ENCODE results near the gene AQP6.

Gene AQP6

GRCh38 chr12:49956663-49957569, 15.8 kb upstream of the AQP6 start:
- FAIRE-seq = no peak

- no peak for FAIRE-seq
Measured at GRCh38 chr12:49957570-49957967, 15.2 kb upstream of the AQP6 start.

- no peak for FAIRE-seq
Measured at GRCh38 chr12:49959685-49960473, 12.9 kb upstream of the AQP6 start.

GRCh38 chr12:49960474-49961110, 12.2 kb upstream of the AQP6 start:
- FAIRE-seq = no peak

GRCh38 chr12:49961111-49961922, 11.4 kb upstream of the AQP6 start, which contains the start of gene AQP5:
TSS of gene AQP5 (plus strand) at chr12:49961872. CDS start at chr12:49962018, 146 bp downstream.
- FAIRE-seq = no peak

- FAIRE-seq = no peak
Measured at GRCh38 chr12:49961993-49962764, 10.6 kb upstream of the AQP6 start.

- FAIRE-seq = no peak
Measured at GRCh38 chr12:49962861-49963765, 9.6 kb upstream of the AQP6 start.

DNA sequence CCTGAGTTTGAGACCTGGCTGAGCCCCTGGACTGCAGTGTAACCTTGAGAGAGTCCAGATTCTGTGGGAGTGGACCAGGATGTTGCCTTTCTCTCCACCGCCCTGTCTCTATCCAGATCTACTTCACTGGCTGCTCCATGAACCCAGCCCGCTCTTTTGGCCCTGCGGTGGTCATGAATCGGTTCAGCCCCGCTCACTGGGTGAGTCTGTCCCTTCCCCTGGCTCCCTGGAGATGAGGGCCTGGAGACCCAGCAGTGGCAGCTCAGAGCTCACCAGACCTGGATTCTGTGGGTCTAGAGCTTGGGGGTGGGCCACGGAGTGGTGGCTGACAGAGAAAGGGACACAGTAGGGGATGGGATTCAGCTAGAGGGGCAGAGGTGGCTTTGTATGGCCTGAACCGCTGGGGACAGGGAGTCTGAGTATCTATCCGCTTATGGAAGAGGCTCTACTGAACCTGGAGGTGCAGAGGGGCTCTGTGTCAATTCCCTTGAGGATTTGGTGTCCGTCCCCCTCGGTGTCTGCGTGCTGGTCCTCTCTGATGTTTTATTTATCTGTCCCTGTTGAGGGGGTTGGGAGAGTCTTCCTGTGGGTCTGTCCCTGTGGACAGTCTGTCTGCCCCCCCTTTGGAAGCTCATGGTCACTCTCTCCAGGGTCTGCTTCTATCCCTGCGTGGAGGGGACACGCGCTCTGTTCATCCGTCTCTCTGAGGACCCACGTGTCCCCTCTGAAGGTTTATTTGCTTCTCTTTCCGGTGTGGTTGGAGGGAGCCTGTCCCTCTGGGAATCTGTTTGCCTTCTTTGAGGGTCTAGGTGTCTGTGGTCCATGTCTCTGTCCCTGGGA, 8.6 kb upstream of the AQP6 start:
- no peak for FAIRE-seq

DNA sequence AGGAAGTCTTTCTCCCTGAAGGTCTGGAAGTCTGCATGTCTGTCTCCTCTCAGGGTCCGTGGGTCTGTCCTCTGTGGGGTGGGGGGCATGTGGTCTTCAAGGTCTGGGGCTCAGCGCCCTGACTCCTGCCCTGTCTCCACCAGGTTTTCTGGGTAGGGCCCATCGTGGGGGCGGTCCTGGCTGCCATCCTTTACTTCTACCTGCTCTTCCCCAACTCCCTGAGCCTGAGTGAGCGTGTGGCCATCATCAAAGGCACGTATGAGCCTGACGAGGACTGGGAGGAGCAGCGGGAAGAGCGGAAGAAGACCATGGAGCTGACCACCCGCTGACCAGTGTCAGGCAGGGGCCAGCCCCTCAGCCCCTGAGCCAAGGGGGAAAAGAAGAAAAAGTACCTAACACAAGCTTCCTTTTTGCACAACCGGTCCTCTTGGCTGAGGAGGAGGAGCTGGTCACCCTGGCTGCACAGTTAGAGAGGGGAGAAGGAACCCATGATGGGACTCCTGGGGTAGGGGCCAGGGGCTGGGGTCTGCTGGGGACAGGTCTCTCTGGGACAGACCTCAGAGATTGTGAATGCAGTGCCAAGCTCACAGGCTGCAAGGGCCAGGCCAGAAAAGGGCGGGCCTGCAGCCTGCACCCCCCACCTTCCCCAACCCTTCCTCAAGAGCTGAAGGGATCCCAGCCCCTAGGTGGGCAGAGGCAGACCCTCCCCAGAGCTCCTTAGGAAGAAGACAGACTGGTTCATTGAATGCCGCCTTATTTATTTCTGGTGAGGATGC, 7.7 kb upstream of the AQP6 start:
- FAIRE-seq = no peak

DNA sequence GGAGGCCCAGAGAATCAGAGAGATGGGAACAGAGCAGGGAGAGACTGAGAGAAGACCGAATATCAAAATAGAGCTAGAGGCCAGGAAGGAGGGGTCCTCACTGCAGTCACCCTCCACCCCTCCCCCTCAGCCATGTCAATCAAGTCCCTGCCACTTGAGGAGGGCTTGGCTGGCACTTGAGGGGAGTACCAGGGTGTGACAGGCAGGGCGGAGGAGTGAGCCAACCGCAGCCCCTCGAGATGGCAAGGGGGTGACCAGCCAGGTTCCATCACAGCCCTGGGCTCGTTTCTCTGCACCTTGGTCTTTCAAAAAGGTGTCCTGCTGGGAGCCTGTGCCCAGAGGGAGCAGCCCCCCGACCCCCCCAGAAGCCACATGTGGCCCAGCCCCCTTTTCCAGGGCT, 6.9 kb upstream of the AQP6 start:
- no peak for FAIRE-seq

DNA sequence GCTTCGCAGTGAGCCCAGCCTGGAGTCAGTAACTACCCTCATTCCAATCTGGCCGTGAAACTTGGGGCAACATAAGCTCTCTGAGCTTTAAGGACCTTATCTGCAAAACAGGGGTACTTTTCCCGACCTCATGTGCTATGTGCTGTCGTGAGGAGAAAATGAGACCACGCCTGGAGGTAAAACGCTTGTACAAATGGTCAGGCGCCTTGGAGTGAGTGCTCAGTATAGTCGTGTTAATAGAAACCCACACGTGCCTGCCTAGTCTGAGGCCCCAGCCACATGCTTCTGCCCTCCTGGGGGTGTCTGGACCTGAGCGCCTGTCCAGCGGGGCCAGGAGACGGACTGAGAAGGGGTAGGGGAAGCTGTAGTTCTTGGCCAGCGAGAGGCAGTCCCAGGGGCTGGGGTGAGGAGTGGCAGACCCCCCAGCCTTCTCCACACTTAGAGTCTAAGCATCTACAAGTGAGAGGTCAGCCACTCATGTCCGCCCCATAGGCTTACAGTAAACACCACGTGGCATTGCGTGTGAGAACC, 6.2 kb upstream of the AQP6 start:
- no peak for FAIRE-seq

GRCh38 chr12:49967042-49967776, 5.5 kb upstream of the AQP6 start:
- no peak for FAIRE-seq

DNA sequence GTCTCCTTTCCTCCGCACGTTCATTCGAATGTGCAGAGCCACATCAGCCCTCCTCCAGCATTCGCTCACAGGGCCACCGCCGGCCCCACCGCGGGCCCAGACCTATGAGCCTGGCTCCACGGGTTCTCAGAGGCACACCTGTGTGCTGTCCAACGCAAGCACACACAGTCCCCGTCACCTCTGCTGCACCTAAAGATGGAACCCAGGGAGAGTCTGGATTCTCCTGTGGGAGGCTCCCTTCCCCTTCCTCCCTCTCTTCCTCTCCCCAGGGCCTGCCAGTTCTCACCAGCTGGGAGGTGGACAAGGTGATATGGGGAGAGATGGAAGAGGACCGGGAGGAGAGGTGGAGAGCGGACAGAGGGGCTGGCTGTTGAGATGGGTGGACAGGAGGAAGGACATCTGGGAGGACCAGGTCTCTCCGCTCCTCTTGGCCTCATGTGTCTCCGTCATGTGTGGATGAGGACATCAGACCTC, 4.9 kb upstream of the AQP6 start:
- no peak for FAIRE-seq

- FAIRE-seq = no peak
Measured at GRCh38 chr12:49968471-49968870, 4.3 kb upstream of the AQP6 start.

- no peak for FAIRE-seq
Measured at GRCh38 chr12:49969027-49969426, 3.7 kb upstream of the AQP6 start.

DNA sequence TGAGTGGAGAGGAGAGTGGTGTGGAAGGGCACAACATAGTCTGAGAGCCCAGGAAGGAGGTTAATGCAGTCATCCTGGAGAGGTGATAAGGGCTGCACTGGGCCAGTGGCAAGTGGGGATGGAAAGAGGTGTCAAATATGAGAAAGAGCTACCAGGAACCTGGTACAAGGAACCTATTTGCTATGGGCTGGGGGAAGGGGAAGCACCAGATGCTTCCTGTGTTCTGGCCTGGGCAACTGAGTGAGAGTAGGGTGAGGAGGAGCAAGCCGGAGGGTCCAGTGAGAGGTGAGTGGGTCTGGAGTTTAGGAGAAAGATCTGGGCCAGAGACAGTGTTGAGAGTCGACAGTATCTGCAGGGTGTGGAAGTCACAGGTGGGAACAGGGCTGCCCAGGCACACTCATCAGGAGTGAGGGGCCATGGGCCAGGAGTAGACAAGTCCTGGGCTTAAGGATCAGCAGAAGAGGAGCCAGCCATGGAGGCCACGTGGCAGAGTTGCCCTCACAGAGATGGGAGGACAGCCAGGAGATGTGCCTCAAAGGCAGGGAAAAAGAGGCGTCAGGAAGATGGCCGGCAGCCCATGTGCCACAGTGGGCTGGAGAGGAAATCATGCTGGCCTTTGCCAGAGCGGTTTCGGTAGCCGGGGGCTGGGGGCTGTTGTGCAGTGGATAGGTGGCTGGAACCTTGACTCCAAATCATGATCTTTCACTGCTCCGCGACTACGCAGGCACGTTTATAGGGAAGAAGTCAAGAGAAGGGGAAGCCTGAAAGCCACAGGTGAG, 2.9 kb upstream of the AQP6 start:
- no peak for FAIRE-seq

GRCh38 chr12:49970658-49971057, 2.1 kb upstream of the AQP6 start:
- FAIRE-seq = no peak
